HepG2 (cell line): ENCODE results near the gene PATL1. TPM values are rescaled to one million over a fixed set of nuclear protein-coding genes. Genes with fewer than 3 reads are reported as not detected.

Source experiments
- ATAC-seq: fragments of 200-7000 bp; cut with Tn5 transposase; 3 replicates; pipeline ENCODE4 v1.9.1; 2020; ENCODE audit warnings: mild to moderate bottlenecking, moderate library complexity
- BruUV-seq: library from RNA; stranded (reverse); fragments of 400-500 nt; replicated peaks from 2 replicates; lab custom pipeline; 2021; lab: Mats Ljungman, UMichigan
- CTCF ChIA-PET: fragments of 300-600 bp; formaldehyde crosslinking; extraction: SDS; loops from one replicate; lab custom pipeline; 2021; ENCODE audit warnings: low total read pairs, inconsistent platforms, low intra/inter-chr PET ratio; lab: Yijun Ruan, JAX
- POLR2A ChIA-PET: fragments of 350-600 bp; sonication (Branson Sonifier 250); formaldehyde crosslinking; loops from one replicate; lab custom pipeline; 2020; ENCODE audit warnings: antibody characterized with exemption, inconsistent platforms; lab: Yijun Ruan, JAX
- DNase-seq: peaks from one replicate; pipeline ENCODE4 v3.0.0-alpha.2; 2015; ENCODE audit warnings: low spot score
- FAIRE-seq: peaks from 3 replicates; lab custom pipeline; 2011; peaks lifted over from hg19 to GRCh38; lab: Jason Lieb, UNC
- H2AFZ ChIP-seq: one replicate; pipeline ENCODE4 v1.6.1; 2011; ENCODE audit warnings: low read length, inconsistent platforms
- H3K27ac ChIP-seq: fragments of 300-600 bp; 3 replicates; pipeline ENCODE4 v1.8.0; 2011; ENCODE audit warnings: mixed run types, mild to moderate bottlenecking, mixed read lengths, low read length, inconsistent platforms; ENCODE audit not compliant: insufficient read depth; ENCODE audit errors: extremely low read length
- H3K27me3 ChIP-seq, 2 experiments: fragments of 200-600 bp in 1 of 2; 2 replicates in 1 of 2; 3 replicates in 1 of 2; pipeline versions ENCODE4 v1.6.0 to v1.8.0; 2011; ENCODE audit warnings: low read length in 2 of 2, mild to moderate bottlenecking in 2 of 2, moderate library complexity in 2 of 2, inconsistent platforms in 1 of 2; ENCODE audit not compliant: insufficient read depth in 2 of 2, control insufficient read depth in 1 of 2
- H3K36me3 ChIP-seq, 2 experiments: fragments of 200-600 bp in 1 of 2; replicated peaks in 1 of 2; 2 replicates in 1 of 2; 3 replicates in 1 of 2; pipeline versions ENCODE4 v1.5.1 to v1.8.0; 2011; ENCODE audit warnings: low read length in 2 of 2, inconsistent platforms in 1 of 2; ENCODE audit not compliant: insufficient read depth in 2 of 2, control insufficient read depth in 1 of 2
- H3K4me1 ChIP-seq: 2 replicates; pipeline ENCODE4 v1.5.1; 2012; ENCODE audit warnings: low read length, inconsistent platforms; ENCODE audit not compliant: insufficient read depth
- H3K4me2 ChIP-seq: 2 replicates; pipeline ENCODE4 v1.6.0; 2011; ENCODE audit warnings: low read depth, low read length, inconsistent platforms
- H3K4me3 ChIP-seq, 3 experiments: fragments of 200-600 bp in 1 of 3; sonication (generic), shearing (Covaris generic) in 1 of 3; replicated peaks in 1 of 3; 2 replicates each; pipeline ENCODE4 v1.5.1; 2011 to 2016; ENCODE audit warnings: low read length in 3 of 3, inconsistent platforms in 2 of 3, low read depth in 2 of 3, mild to moderate bottlenecking in 2 of 3, control low read depth in 1 of 3, mixed read lengths in 1 of 3; ENCODE audit not compliant: insufficient read depth in 1 of 3
- H3K79me2 ChIP-seq: one replicate; pipeline ENCODE4 v1.6.1; 2011; ENCODE audit warnings: low read length, inconsistent platforms; ENCODE audit not compliant: insufficient read depth
- H3K9ac ChIP-seq: 2 replicates; pipeline ENCODE4 v1.6.0; 2011; ENCODE audit warnings: mild to moderate bottlenecking, low read depth, low read length, inconsistent platforms; ENCODE audit not compliant: insufficient read depth
- H3K9me3 ChIP-seq: 2 replicates; pipeline ENCODE4 v1.5.1; 2012; ENCODE audit warnings: mild to moderate bottlenecking, low read length
- H4K20me1 ChIP-seq: 2 replicates; pipeline ENCODE4 v1.6.0; 2011; ENCODE audit warnings: inconsistent platforms, mild to moderate bottlenecking, low read length, moderate library complexity; ENCODE audit not compliant: insufficient read depth
- AGO2 ChIP-seq: fragments of 200-400 bp; formaldehyde crosslinking; optimal IDR thresholded peaks from 2 replicates; pipeline ENCODE3; 2017; ENCODE audit warnings: mild to moderate bottlenecking, low read depth, low read length, moderate library complexity
- BCL6 ChIP-seq: IDR thresholded peaks from 2 replicates; pipeline ENCODE4 v1.6.1; 2016; ENCODE audit warnings: missing genetic modification reagents, missing compliant biosample characterization
- MIER2 ChIP-seq: IDR thresholded peaks from 2 replicates; pipeline ENCODE4 v1.6.1; 2016; ENCODE audit warnings: missing biosample characterization, missing genetic modification reagents
- NFYC ChIP-seq: IDR thresholded peaks from 2 replicates; pipeline ENCODE4 v1.6.1; 2016; ENCODE audit warnings: missing genetic modification reagents, missing compliant biosample characterization
- PHB2 ChIP-seq: fragments of 450-650 bp; IDR thresholded peaks from 2 replicates; pipeline ENCODE4 v1.6.1; 2018; ENCODE audit not compliant: partially characterized antibody
- SMARCE1 ChIP-seq: fragments of 450-650 bp; IDR thresholded peaks from 2 replicates; pipeline ENCODE4 v1.6.1; 2017; ENCODE audit warnings: borderline replicate concordance
- SOX13 ChIP-seq, 3 experiments: fragments of 450-650 bp in 1 of 3; sonication (generic) in 1 of 3; formaldehyde crosslinking in 1 of 3; IDR thresholded peaks in 2 of 3; conservative IDR thresholded peaks in 1 of 3; 2 replicates each; pipeline versions ENCODE4 v1.5.0 to v1.6.1; 2016 to 2020; ENCODE audit warnings: antibody characterized with exemption in 1 of 3, mild to moderate bottlenecking in 1 of 3, missing compliant biosample characterization in 1 of 3, missing genetic modification reagents in 1 of 3, moderate library complexity in 1 of 3
- SOX5 ChIP-seq: IDR thresholded peaks from 2 replicates; pipeline ENCODE4 v1.6.1; 2016; ENCODE audit warnings: borderline replicate concordance
- SOX6 ChIP-seq, 2 experiments: fragments of 450-650 bp in 1 of 2; sonication (generic) in 1 of 2; formaldehyde crosslinking in 1 of 2; IDR thresholded peaks; 2 replicates each; pipeline versions ENCODE4 v1.4.0 to v1.6.1; 2017 to 2020; ENCODE audit warnings: antibody characterized with exemption in 1 of 2, mild to moderate bottlenecking in 1 of 2, missing genetic modification reagents in 1 of 2
- ZBTB7B ChIP-seq: sonication (generic); formaldehyde crosslinking; IDR thresholded peaks from 2 replicates; pipeline ENCODE4 v1.4.0; 2020; ENCODE audit warnings: missing genetic modification reagents
- ZFP1 ChIP-seq: IDR thresholded peaks from 2 replicates; pipeline ENCODE4 v1.6.1; 2016
- ZFP41 ChIP-seq: sonication (generic); formaldehyde crosslinking; IDR thresholded peaks from 2 replicates; pipeline ENCODE4 v1.4.0; 2020; ENCODE audit warnings: mild to moderate bottlenecking, missing genetic modification reagents, borderline replicate concordance
- ZNF10 ChIP-seq: sonication (generic); formaldehyde crosslinking; IDR thresholded peaks from 2 replicates; pipeline ENCODE4 v1.4.0; 2020; ENCODE audit warnings: mild to moderate bottlenecking, low read depth, missing genetic modification reagents, borderline replicate concordance
- ZNF136 ChIP-seq: sonication (generic); formaldehyde crosslinking; IDR thresholded peaks from 2 replicates; pipeline ENCODE4 v1.8.1; 2022; ENCODE audit warnings: low read depth, mild to moderate bottlenecking, moderate library complexity, missing genetic modification reagents
- ZNF773 ChIP-seq: sonication (generic); formaldehyde crosslinking; IDR thresholded peaks from 2 replicates; pipeline ENCODE4 v1.4.0; 2020; ENCODE audit warnings: missing genetic modification reagents, borderline replicate concordance
- ZNF790 ChIP-seq: sonication (generic); formaldehyde crosslinking; IDR thresholded peaks from 2 replicates; pipeline ENCODE4 v1.8.0; 2022; ENCODE audit warnings: missing genetic modification reagents, mild to moderate bottlenecking, borderline replicate concordance
- WGBS: methylation state at CpG from one replicate; pipeline ENCODE4 v1.1.6; 2017; ENCODE audit warnings: low lambda C conversion rate; 5-methylcytosine and 5-hydroxymethylcytosine counted together
- in situ Hi-C: cut with HindIII; loops from 2 replicates; pipeline ENCODE4 v1.10.0; 2017; ENCODE audit warnings: low pct_unique_long_range_greater_than_20kb; ENCODE audit not compliant: extremely low pct_ligation_motif_present
- intact Hi-C: fragments of 100-400 bp; cut with micrococcal nuclease; formaldehyde crosslinking; loops from one replicate; pipeline ENCODE4 v1.10.0; 2022; ENCODE audit not compliant: unreplicated experiment
- polyA plus RNA-seq, 8 experiments: library from polyadenylated mRNA; depleted of rRNA in 3 of 8; stranded (reverse) in 7 of 8; unstranded in 1 of 8; fragments of >200 nt; fragmentation: Illumina TruSeq in 4 of 8; extraction: Trizol in 4 of 8; gene quantifications; 2 replicates each; pipeline versions ENCODE4 v1.2.1 to v1.2.3, GENCODE V29; 2011 to 2016; ENCODE audit warnings: low read depth in 4 of 8, missing spikeins in 1 of 8, mixed read lengths in 1 of 8; ENCODE audit not compliant: insufficient read depth in 1 of 8
- total RNA-seq, 5 experiments: library from RNA; depleted of rRNA; stranded (reverse); fragments of >200 nt; fragmentation: Illumina TruSeq; extraction: Trizol; gene quantifications; 2 replicates each; pipeline ENCODE4 v1.2.3, GENCODE V29; 2016; ENCODE audit warnings: low read depth in 1 of 5
- TF ChIP-seq, protein P1 (sequence below): sonication (generic); formaldehyde crosslinking; IDR thresholded peaks from 2 replicates; pipeline ENCODE4 v1.4.0; 2020; ENCODE audit warnings: missing genetic modification reagents, borderline replicate concordance

PATL1 gene
- total and polyA plus RNA-seq, 2 of the 13 experiments (the other 11 are each of a cell fraction or from before 2014, with no cell fraction given), result 12.9 to 26.8 TPM

DNA sequence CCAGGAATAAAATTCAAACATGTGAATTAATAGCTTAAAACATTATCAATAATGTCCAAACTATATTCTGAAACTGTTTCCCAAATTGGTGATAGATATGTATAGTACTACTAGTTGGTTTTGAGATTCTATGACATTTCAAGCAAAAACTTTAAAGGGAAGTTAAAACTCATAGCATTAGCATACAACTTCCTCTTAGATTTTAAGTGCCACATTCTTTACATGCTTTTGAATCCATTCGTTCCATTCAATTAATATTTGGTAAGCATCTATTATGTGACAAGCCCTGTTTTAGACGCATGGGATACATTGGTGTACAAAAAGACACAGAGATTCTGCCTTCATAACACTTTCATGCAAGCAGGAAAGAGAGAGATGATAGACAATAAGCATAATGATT lies 8.9 kb downstream of the PATL1 start:
- 100% methylated on average over 2 of the region's 2 CpGs for WGBS
- no peak overlapping the region for H3K27ac ChIP-seq
- BruUV-seq, result no TSS peak
- H3K4me1 ChIP-seq, result no peaks in the 10 kb centered on the region
- H2AFZ ChIP-seq, result no peak overlapping the region
- FAIRE-seq, result no peak
- peaks cover 30 to 77% of the 10 kb centered on the region in 2 experiments for H3K36me3 ChIP-seq
- in situ Hi-C loops, result no loop called here
- H3K27me3 ChIP-seq, result no peaks in the 10 kb centered on the region
- no peaks in the 10 kb centered on the region for H4K20me1 ChIP-seq
- no peaks in the 10 kb centered on the region for H3K79me2 ChIP-seq
- ATAC-seq, result no peak
- DNase-seq, result no peak
- no peaks in the 10 kb centered on the region for H3K9me3 ChIP-seq
- H3K9ac ChIP-seq, result no peak overlapping the region
- TF ChIP-seq PHB2 (no peak), ZNF10 (CRISPR knock-in tag) (no peak), NFYC (no peak), AGO2 (no peak), ZNF773 (CRISPR knock-in tag) (no peak), ZNF136 (CRISPR knock-in tag) (no peak), BCL6 (CRISPR knock-in tag) (no peak)
- TF ChIP-seq, all 625 proteins: peak for 0
- Histone ChIP-seq H3K4me3 (no peak overlapping the region), H3K4me2 (no peak overlapping the region)
- intact Hi-C loops, result loop anchor here (10.0 kb wide), 1 partner anchor 145 kb away; no protein-coding TSS in a partner anchor
- POLR2A ChIA-PET, result no interaction called here
- CTCF ChIA-PET, result no interaction called here

DNA sequence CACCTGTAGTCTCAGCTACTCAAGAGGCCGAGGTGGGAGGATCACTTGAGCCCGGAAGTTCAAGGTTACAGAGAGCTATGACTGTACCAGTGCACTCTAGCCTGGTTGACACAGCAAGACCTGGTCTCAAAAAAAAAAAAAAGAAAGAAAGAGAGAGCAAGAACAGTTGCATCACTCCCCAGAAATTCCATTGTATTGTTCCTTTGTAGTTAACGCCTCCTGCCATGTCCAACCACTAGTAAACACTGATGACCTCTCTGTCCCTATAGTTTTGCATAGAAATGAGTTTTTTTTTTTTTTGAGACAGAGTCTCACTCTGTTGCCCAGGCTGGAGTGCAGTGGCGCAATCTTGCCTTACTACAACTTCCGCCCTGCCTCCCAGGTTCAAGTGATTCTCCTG lies 10.8 kb downstream of the PATL1 start:
- no TSS peak for BruUV-seq
- no peak for ATAC-seq
- Histone ChIP-seq H3K79me2 (no peaks in the 10 kb centered on the region), H3K36me3 (peaks cover 26 to 75% of the 10 kb centered on the region in 2 experiments), H3K4me3 (no peak overlapping the region), H3K27ac (no peak overlapping the region), H3K9ac (no peak overlapping the region), H3K4me1 (no peaks in the 10 kb centered on the region), H3K9me3 (no peaks in the 10 kb centered on the region), H3K4me2 (no peak overlapping the region), H3K27me3 (no peaks in the 10 kb centered on the region), H4K20me1 (no peaks in the 10 kb centered on the region), H2AFZ (no peak overlapping the region)
- DNase-seq, result peak; percentile 7
- intact Hi-C loops, result no loop called here
- ChIA-PET CTCF (no interaction called here), POLR2A (no interaction called here)
- FAIRE-seq, result no peak
- in situ Hi-C loops, result no loop called here
- WGBS, result 91% methylated on average over 5 of the region's 5 CpGs
- TF ChIP-seq ZFP41 (no peak), ZBTB7B (CRISPR knock-in tag) (no peak), ZNF790 (CRISPR knock-in tag) (no peak), ZFP1 (CRISPR knock-in tag) (no peak), SOX13 (IDR thresholded peaks at IDR 0.05) (peak; percentile 69; the same call in 1 of the 2 replicates), SOX13 (CRISPR knock-in tag; conservative IDR thresholded peaks at IDR 0.05 in 1 of 2, IDR thresholded peaks at IDR 0.05 in 1 of 2) (peak in 1 of 2 experiments; percentile 83; a peak in 2 of 4 replicates), SOX6 (IDR thresholded peaks at IDR 0.05) (no peak), SOX6 (CRISPR knock-in tag; IDR thresholded peaks at IDR 0.05) (peak; percentile 32; the same call in 1 of the 2 replicates), MIER2 (CRISPR knock-in tag) (no peak), SOX5 (CRISPR knock-in tag) (peak; percentile 61), SMARCE1 (no peak)
- TF ChIP-seq, protein P1, sequence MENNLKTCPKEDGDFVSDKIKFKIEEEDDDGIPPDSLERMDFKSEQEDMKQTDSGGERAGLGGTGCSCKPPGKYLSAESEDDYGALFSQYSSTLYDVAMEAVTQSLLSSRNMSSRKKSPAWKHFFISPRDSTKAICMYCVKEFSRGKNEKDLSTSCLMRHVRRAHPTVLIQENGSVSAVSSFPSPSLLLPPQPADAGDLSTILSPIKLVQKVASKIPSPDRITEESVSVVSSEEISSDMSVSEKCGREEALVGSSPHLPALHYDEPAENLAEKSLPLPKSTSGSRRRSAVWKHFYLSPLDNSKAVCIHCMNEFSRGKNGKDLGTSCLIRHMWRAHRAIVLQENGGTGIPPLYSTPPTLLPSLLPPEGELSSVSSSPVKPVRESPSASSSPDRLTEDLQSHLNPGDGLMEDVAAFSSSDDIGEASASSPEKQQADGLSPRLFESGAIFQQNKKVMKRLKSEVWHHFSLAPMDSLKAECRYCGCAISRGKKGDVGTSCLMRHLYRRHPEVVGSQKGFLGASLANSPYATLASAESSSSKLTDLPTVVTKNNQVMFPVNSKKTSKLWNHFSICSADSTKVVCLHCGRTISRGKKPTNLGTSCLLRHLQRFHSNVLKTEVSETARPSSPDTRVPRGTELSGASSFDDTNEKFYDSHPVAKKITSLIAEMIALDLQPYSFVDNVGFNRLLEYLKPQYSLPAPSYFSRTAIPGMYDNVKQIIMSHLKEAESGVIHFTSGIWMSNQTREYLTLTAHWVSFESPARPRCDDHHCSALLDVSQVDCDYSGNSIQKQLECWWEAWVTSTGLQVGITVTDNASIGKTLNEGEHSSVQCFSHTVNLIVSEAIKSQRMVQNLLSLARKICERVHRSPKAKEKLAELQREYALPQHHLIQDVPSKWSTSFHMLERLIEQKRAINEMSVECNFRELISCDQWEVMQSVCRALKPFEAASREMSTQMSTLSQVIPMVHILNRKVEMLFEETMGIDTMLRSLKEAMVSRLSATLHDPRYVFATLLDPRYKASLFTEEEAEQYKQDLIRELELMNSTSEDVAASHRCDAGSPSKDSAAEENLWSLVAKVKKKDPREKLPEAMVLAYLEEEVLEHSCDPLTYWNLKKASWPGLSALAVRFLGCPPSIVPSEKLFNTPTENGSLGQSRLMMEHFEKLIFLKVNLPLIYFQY (CRISPR knock-in tag), result no peak
